ENCODE results near the gene POLR2F. TPM values are rescaled to one million over a fixed set of nuclear protein-coding genes. Genes with fewer than 3 reads are reported as not detected.

POLR2F gene
- total and polyA plus RNA-seq, 9 of the 15 experiments (the other 6 are each of a cell fraction or from before 2014, with no cell fraction given) = 98.9 to 410 (median 168) TPM

DNA sequence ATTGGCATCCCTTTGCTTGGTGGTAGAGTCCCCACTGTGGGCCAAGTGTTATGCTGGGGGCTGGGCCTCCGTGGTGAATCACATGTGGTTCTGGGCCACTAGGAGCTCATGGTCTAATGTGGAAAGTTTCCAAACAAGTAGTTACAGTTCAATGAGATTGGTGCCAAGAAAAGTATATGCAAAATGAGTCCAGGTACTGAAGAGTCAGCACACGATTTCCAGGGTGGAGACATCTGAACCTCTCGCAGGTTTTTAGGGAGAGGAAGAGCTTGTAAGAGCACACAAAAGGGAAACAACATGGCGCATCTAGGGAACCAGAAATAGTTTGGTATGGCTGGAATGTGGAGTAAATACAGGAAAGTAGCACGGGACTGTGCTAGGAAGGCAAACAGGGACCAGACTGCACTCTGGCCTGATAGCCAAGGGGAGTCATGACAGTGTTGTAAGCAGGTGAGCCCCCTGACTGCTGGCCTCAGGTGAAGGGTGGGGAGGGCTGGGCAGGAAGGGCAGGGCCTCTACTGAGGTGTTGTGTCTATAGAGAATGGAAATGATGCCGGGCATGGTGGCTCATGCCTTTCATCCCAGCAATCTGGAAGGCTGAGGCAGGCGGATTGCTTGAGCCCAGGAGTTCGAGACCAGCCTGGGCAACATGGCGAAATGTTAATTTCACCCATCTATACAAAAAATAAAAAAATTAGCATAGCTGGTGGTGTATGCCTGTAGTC, 12.6 kb downstream of the POLR2F start:
- CTCF ChIA-PET (ENCODE audit: low intra/inter-chr PET ratio) = interaction anchor here (0.8 to 2.0 kb wide), 3 partner anchors 60 to 149 kb away, joined by 3 to 12 read pairs (median 6); partner anchors contain the start of gene MICALL1
- in situ Hi-C loops (cut with MboI) = no loop called here

GRCh38 chr22:37967147-37967546, 13.6 kb downstream of the POLR2F start:
- ChIA-PET CTCF (ENCODE audit: low intra/inter-chr PET ratio) (no interaction called here), POLR2A (no interaction called here)
- Histone ChIP-seq H3K9me3 (replicated peaks; ENCODE audit: control insufficient read depth, insufficient read depth, low read depth, low read length) (no peaks in the 10 kb centered on the region), H3K4me2 (ENCODE audit: insufficient read depth, low read length) (no peak overlapping the region), H3K27ac (ENCODE audit: extremely low read depth, low read depth, low read length) (no peak overlapping the region), H3K36me3 (ENCODE audit: control insufficient read depth, insufficient read depth, low read length) (peaks cover 52% of the 10 kb centered on the region), H3K9me1 (ENCODE audit: control insufficient read depth, insufficient read depth, low read length) (no peaks in the 10 kb centered on the region), H3K9ac (ENCODE audit: insufficient read depth in 1 of 2, low read depth in 2 of 2, low read length in 2 of 2) (no peak overlapping the region), H3K79me2 (ENCODE audit: control insufficient read depth, insufficient read depth, low read length) (peaks cover 7% of the 10 kb centered on the region; the same call in 2 of the 3 replicates), H4K20me1 (replicated peaks; ENCODE audit: control insufficient read depth, insufficient read depth, low read length) (no peaks in the 10 kb centered on the region), H3K4me3 (no peak overlapping the region), H2AFZ (ENCODE audit: low read depth, low read length) (no peak overlapping the region), H3K27me3 (ENCODE audit: control insufficient read depth in 2 of 2, insufficient read depth in 2 of 2, low read length in 2 of 2) (no peaks in the 10 kb centered on the region), H3K4me1 (replicated peaks in 1 of 2; ENCODE audit: control insufficient read depth in 2 of 2, insufficient read depth in 2 of 2, low read length in 2 of 2) (peaks cover 0 to 3% of the 10 kb centered on the region in 2 experiments; a peak in 1 of 5 replicates)
- in situ Hi-C loops (cut with MboI) (no loop called here), intact Hi-C loops (cut with micrococcal nuclease) (no loop called here)
- no TSS peak for BruUV-seq (replicated peaks)
- WGBS (ENCODE audit: insufficient coverage, low coverage, missing lambda C conversion rate) = 67% methylated on average over 1 of the region's 1 CpG
- ATAC-seq (no peak), FAIRE-seq (no peak), DNase-seq (ENCODE audit: extremely low read depth in 1 of 4, low spot score in 3 of 4) (no peak)
- no peak for TF ChIP-seq JUNB (CRISPR knock-in tag; conservative IDR thresholded peaks at IDR 0.05)
- TF ChIP-seq TBL1XR1 (IDR thresholded peaks at IDR 0.05; ENCODE audit: low read length in 2 of 2) = no peak
- TF ChIP-seq CBX1 (IDR thresholded peaks at IDR 0.05; ENCODE audit: low read depth) = no peak
- no peak for TF ChIP-seq ZBTB33 (CRISPR knock-in tag; IDR thresholded peaks at IDR 0.05)
- TF ChIP-seq ZNF507 (tag; conservative IDR thresholded peaks at IDR 0.05) = no peak
- no peak for TF ChIP-seq MTF1 (CRISPR knock-in tag; IDR thresholded peaks at IDR 0.05; ENCODE audit: borderline replicate concordance)
- no peak for TF ChIP-seq ZNF121 (CRISPR knock-in tag; conservative IDR thresholded peaks at IDR 0.05)
- TF ChIP-seq, protein P1, sequence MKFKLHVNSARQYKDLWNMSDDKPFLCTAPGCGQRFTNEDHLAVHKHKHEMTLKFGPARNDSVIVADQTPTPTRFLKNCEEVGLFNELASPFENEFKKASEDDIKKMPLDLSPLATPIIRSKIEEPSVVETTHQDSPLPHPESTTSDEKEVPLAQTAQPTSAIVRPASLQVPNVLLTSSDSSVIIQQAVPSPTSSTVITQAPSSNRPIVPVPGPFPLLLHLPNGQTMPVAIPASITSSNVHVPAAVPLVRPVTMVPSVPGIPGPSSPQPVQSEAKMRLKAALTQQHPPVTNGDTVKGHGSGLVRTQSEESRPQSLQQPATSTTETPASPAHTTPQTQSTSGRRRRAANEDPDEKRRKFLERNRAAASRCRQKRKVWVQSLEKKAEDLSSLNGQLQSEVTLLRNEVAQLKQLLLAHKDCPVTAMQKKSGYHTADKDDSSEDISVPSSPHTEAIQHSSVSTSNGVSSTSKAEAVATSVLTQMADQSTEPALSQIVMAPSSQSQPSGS (CRISPR knock-in tag; IDR thresholded peaks at IDR 0.05) = no peak

More for the DNA sequence above, 12.6 kb downstream of the POLR2F start:
- no peaks in the 10 kb centered on the region for H3K27me3 ChIP-seq (ENCODE audit: control insufficient read depth in 2 of 2, insufficient read depth in 2 of 2, low read length in 2 of 2)
- no peak overlapping the region for H3K4me3 ChIP-seq
- FAIRE-seq (no peak), ATAC-seq (no peak), DNase-seq (ENCODE audit: extremely low read depth in 1 of 4, low spot score in 3 of 4) (no peak)
- no peak overlapping the region for H3K9ac ChIP-seq (ENCODE audit: insufficient read depth in 1 of 2, low read depth in 2 of 2, low read length in 2 of 2)
- H3K9me3 ChIP-seq (replicated peaks; ENCODE audit: control insufficient read depth, insufficient read depth, low read depth, low read length) = no peaks in the 10 kb centered on the region
- no TSS peak for BruUV-seq (replicated peaks)
- no peaks in the 10 kb centered on the region for H3K4me1 ChIP-seq (replicated peaks in 1 of 2; ENCODE audit: control insufficient read depth in 2 of 2, insufficient read depth in 2 of 2, low read length in 2 of 2)
- POLR2A ChIA-PET = interaction anchor here (1.2 to 2.7 kb wide), 2 partner anchors 12 to 23 kb away, joined by 6 to 8 read pairs; partner anchors contain the start of gene POLR2F
- TF ChIP-seq TARDBP (IDR thresholded peaks at IDR 0.05) (no peak), FOXM1 (IDR thresholded peaks at IDR 0.05; ENCODE audit: low read depth) (no peak), FOXM1 (CRISPR knock-in tag; IDR thresholded peaks at IDR 0.05; ENCODE audit: low read depth) (no peak), ZC3H11A (IDR thresholded peaks at IDR 0.05; ENCODE audit: low read depth, low read length) (no peak), MIER1 (IDR thresholded peaks at IDR 0.05; ENCODE audit: low read depth) (no peak), PTRF (tag; IDR thresholded peaks at IDR 0.05) (no peak), MTA2 (IDR thresholded peaks at IDR 0.05; ENCODE audit: low read depth) (no peak), HNRNPK (IDR thresholded peaks at IDR 0.05; ENCODE audit: low read depth, low read length, poor library complexity, severe bottlenecking) (no peak), TGIF2 (CRISPR knock-in tag; IDR thresholded peaks at IDR 0.05) (no peak), ATF1 (CRISPR knock-in tag; IDR thresholded peaks at IDR 0.05) (no peak), ATF1 (tag; IDR thresholded peaks at IDR 0.05) (no peak), SREBF2 (CRISPR knock-in tag; IDR thresholded peaks at IDR 0.05) (no peak)
- H3K4me2 ChIP-seq (ENCODE audit: insufficient read depth, low read length) = no peak overlapping the region
- intact Hi-C loops (cut with micrococcal nuclease) = loop anchor here (1.0 to 2.0 kb wide), 2 partner anchors 77 to 149 kb away; no protein-coding TSS in a partner anchor
- WGBS (ENCODE audit: insufficient coverage, low coverage, missing lambda C conversion rate) = 89% methylated on average over 8 of the region's 9 CpGs
- H3K79me2 ChIP-seq (ENCODE audit: control insufficient read depth, insufficient read depth, low read length) = peaks cover 7% of the 10 kb centered on the region; the same call in 2 of the 3 replicates
- no peaks in the 10 kb centered on the region for H3K9me1 ChIP-seq (ENCODE audit: control insufficient read depth, insufficient read depth, low read length)
- H4K20me1 ChIP-seq (replicated peaks; ENCODE audit: control insufficient read depth, insufficient read depth, low read length) = no peaks in the 10 kb centered on the region
- peaks cover 62% of the 10 kb centered on the region for H3K36me3 ChIP-seq (ENCODE audit: control insufficient read depth, insufficient read depth, low read length)
- H3K27ac ChIP-seq (ENCODE audit: extremely low read depth, low read depth, low read length) = no peak overlapping the region
- H2AFZ ChIP-seq (ENCODE audit: low read depth, low read length) = no peak overlapping the region
